Measurements from ENCODE around the gene MAP4.

Gene MAP4

GRCh38 chr3:47802734-47803479, 213.3 kb downstream of the MAP4 start, which contains the start of gene DHX30:
TSS of gene DHX30 (plus strand) at chr3:47803138. CDS start at chr3:47810684, 7,546 bp downstream.
- Histone ChIP-seq H3K27me3 (ENCODE audit: control insufficient read depth, low read length) (no peaks in the 10 kb centered on the region), H3K4me2 (ENCODE audit: low read length) (peak within 1 kb of the TSS; percentile 91), H3F3A (ENCODE audit: control insufficient read depth, insufficient read depth) (peaks cover 3% of the 10 kb centered on the region), H3K36me3 (ENCODE audit: control insufficient read depth, low read length) (peaks cover 14% of the 10 kb centered on the region), H3K27ac (ENCODE audit: low read depth, low read length) (peak within 1 kb of the TSS; percentile 59), H3K9me3 (ENCODE audit: control insufficient read depth, insufficient read depth, low read length) (no peaks in the 10 kb centered on the region), H3K4me1 (ENCODE audit: control insufficient read depth, low read length) (peaks cover 18% of the 10 kb centered on the region), H4K20me1 (ENCODE audit: control insufficient read depth, insufficient read depth, low read depth, low read length) (no peaks in the 10 kb centered on the region), H3K9me2 (replicated peaks; ENCODE audit: control insufficient read depth, low read length) (no peaks in the 10 kb centered on the region), H3K79me2 (ENCODE audit: control insufficient read depth, low read length) (peaks cover 22% of the 10 kb centered on the region), H3K4me3 (ENCODE audit: low read length) (peak within 1 kb of the TSS; percentile 95)
- TF ChIP-seq CTCF (IDR thresholded peaks at IDR 0.05; ENCODE audit: low read depth, low read length, poor library complexity, severe bottlenecking), result no peak
- no peak for TF ChIP-seq EZH2phosphoT487 (IDR thresholded peaks at IDR 0.05; ENCODE audit: borderline replicate concordance, low read length)
